ENCODE data around the gene TPRN.
"Not testable (repeated sequence)": the region's sequence is repeated elsewhere in the genome, so short reads cannot be mapped to it uniquely, and the experiment has no call there.

Gene TPRN, protein sequence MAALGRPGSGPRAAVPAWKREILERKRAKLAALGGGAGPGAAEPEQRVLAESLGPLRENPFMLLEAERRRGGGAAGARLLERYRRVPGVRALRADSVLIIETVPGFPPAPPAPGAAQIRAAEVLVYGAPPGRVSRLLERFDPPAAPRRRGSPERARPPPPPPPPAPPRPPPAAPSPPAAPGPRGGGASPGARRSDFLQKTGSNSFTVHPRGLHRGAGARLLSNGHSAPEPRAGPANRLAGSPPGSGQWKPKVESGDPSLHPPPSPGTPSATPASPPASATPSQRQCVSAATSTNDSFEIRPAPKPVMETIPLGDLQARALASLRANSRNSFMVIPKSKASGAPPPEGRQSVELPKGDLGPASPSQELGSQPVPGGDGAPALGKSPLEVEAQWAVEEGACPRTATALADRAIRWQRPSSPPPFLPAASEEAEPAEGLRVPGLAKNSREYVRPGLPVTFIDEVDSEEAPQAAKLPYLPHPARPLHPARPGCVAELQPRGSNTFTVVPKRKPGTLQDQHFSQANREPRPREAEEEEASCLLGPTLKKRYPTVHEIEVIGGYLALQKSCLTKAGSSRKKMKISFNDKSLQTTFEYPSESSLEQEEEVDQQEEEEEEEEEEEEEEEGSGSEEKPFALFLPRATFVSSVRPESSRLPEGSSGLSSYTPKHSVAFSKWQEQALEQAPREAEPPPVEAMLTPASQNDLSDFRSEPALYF

DNA sequence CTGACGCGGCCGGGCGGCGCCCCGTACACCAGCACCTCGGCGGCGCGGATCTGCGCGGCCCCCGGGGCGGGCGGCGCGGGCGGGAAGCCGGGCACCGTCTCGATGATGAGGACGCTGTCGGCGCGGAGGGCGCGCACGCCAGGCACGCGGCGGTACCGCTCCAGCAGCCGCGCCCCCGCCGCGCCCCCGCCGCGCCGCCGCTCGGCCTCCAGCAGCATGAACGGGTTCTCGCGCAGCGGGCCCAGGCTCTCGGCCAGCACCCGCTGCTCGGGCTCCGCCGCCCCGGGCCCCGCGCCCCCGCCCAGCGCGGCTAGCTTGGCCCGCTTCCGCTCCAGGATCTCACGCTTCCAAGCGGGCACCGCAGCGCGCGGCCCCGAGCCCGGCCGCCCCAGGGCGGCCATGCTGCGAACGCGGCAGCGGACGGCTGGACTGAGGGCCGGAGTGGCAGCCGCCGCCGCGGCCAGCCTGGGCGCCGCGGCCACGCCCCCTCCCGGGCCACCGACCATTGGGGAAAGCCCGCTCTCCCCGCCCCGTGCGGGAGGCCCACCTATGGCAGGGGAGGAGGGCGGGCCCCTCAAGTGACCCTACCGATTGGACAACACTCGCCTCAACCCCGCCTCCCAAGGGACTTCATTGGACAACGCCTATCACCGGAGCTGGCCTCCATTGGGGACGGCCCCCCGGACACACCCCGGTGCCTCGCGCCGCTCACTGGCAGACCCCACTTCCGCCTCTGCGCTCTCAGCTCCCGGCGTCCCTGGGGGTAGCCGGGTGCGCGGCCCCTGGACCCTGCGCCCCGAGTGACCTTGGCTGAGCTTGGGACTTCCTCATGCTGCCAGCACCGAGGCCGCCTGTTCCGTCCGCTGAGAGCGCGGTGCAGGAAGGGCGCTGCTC, at the start of gene TPRN:
Gene TPRN (minus strand): TSS at position 431 of the 894 bp plus-strand sequence. CDS start 30 bp downstream, at position 401.
- peak; percentile 100 for DNase-seq

DNA sequence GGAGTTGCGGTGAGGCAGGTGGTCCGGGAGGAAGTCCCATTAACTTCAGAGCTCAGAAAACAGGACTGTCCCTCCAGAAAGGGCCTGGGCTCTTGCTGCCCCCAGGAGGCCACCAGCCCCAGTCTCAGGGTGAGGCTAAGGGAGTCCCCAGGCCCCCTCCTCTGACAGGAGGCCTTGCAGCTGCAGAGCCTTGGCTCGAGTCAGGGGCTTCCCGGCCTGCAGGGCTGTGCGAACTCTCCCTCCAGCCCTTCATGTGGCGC, 47.3 kb upstream of the TPRN start:
- no peak for DNase-seq

DNA sequence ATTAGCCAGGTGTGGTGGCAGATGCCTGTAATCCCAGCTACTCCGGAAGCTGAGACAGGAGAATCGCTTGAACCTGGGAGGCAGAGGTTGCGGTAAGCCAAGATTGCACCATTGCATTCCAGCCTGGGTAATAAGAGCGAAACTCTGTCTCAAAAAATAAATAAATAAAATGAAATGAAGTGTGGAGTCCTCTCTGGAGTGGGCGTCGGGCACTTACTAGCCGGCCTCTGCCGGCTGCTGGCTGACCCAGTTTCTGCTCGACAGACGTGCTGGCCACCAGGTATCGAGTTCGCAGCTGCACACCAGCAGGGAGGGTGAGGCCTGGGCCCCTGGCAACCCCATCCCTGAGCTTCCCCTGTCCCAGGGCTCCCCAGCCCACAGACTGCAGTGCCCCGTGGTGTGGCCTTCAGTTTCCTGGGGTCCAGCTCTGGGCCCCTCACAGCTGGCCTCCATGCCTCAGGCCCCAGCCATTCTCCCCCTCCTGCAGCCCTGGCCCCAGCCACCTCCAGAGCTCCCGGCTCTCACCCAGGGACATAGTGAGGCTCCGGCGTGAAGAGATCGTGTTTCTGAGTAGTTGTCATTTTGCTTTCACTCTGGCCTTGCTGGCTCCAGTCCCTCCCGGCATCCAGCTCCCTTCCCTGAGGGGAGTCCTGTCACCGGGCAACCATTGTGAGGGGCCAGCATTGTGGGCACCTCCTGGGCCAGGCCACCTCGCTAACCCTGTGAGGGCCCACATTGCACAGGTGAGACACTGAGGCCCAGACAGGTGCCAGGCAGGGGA, 46.8 kb upstream of the TPRN start:
- no peak for DNase-seq

DNA sequence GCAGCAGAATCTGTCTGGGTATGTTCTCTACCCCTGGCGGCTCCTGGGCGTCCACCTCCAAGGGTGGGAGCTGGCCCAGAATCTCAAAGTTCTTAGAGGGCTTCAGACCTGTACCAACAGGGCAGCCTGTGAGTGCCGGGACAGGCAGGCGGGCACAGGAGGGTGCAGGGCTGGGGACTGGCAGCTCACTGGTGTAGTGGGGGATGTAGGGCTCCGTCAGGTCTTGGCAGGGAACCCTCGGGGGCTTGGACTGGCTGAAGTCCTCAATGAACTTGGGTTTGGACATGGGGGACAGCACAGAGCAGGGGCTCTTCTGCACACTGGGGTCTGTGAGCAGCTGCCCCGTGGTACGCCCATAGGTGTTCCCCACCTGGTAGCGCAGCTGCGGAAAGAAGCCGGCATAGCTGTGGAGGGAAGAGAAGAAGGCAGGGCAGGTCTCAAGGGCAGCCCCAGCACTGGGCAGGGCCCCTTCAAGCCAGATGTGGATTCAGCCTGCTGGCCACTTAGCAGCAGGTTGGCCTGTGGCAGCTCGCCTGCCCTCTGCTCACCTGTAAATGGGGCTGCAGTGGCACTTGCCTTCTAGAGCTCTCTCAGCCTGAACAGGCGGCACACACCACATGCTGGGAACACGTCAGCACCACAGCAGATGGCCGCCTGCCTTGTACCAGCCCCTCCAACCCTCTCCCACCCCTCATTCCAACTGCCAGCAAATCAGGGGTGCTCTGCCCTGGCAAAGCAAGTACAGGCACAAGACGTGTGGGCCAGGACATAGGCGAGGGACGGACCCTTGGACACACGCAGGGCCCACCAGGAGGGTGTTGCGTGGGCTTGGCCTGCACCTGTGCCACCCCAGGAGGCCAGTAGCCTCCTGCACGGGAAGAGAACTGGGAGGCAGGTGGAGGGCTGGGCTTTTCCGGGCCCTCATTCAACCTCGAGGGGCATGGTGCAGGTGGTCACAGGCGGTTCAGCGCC, 45.2 kb upstream of the TPRN start:
- DNase-seq, result no peak

DNA sequence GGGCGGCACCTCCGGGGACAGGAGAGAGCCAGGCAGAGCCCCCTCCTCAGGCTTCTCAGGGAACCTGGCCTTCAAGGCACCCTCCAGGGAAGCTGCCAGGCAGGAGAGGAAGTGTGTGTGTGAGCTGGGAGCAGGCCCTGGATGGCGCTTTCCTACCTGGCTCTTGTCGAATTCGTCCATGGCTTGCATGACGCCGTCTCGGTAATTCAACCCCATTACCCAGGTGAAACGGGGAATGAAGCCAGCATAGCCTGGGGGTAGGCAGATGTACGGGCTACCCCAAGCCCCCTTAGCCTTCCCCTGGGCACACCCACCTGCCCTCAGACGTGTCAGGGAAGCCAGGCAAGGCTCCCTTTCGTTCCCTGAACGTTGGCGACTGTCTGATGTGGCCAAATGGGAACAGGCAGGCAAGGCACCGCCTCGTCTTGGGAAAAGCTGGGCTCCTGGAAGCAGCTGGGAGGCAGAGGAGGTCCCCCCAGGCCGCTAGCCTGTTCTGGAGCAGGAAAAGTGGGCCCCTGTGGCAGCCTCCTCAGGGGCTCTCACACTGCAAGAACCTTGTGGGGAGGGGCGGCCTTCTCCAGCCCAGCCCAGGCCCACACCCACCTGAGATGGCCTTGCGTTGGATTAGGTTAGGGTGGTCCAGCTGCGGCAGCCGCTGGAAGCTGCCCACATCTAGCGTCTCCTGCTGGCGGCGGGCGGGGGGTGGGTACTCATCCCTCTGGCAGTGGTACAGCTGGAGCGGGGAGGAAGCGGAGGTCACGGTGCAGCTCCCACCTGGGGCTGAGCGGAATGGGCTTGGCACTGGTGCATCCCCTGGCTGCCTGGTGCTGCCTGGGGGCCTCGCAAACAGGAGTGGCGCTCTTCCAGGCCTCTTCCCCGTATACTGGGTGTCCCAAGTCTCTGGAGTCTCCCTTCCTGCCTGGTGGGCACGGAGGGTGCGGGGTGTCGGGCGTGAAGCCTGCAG, 44.2 kb upstream of the TPRN start:
- DNase-seq, result peak; percentile 41

DNA sequence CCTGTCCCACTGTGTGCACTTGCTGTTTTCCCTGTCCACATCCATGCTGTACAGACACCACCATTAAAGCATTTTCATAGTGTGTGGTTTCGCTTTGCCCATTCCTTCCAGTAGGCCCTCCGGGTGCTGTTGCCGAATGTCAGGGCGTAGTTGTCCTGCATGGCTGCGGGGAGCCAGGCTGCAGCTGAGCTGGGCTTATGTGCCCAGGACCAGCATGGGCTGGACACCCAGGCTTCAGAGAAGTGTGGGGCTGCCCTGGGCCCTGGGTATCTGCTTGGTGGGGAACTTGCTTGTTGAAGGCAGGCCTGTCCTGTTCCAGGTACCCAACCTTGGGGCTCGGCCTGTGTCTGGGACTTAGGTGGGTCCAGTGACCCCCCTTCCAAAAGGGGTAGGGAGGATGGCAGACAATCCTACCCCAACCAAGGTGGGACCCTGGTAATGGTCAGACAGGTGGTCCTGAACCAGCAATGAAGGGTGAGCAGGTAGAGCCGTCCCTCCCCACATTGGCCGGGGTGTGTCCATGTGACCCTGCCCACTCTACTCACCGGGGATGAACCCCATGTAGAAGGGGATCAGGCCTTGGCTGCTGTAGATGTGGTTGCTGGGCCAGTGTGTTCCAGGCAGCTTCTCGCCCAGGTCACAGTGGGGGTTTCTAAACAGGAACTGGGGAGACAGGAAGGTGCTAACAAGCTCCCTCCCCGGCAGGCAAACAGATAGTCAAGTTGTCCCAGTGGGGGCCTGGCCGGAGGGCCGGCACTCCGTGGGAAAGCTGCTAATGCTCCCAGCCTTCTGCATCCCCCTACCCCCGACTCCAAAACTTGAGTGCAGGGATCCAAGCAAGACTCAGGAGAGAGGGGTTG, 43.3 kb upstream of the TPRN start:
- DNase-seq, result no peak

DNA sequence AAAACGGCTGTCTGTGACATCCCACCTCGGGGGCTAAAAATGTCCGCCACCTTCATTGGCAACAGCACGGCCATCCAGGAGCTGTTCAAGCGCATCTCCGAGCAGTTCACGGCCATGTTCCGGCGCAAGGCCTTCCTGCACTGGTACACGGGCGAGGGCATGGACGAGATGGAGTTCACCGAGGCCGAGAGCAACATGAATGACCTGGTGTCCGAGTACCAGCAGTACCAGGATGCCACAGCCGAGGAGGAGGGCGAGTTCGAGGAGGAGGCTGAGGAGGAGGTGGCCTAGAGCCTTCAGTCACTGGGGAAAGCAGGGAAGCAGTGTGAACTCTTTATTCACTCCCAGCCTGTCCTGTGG, 42.7 kb upstream of the TPRN start:
- DNase-seq, result not testable (repeated sequence)

DNA sequence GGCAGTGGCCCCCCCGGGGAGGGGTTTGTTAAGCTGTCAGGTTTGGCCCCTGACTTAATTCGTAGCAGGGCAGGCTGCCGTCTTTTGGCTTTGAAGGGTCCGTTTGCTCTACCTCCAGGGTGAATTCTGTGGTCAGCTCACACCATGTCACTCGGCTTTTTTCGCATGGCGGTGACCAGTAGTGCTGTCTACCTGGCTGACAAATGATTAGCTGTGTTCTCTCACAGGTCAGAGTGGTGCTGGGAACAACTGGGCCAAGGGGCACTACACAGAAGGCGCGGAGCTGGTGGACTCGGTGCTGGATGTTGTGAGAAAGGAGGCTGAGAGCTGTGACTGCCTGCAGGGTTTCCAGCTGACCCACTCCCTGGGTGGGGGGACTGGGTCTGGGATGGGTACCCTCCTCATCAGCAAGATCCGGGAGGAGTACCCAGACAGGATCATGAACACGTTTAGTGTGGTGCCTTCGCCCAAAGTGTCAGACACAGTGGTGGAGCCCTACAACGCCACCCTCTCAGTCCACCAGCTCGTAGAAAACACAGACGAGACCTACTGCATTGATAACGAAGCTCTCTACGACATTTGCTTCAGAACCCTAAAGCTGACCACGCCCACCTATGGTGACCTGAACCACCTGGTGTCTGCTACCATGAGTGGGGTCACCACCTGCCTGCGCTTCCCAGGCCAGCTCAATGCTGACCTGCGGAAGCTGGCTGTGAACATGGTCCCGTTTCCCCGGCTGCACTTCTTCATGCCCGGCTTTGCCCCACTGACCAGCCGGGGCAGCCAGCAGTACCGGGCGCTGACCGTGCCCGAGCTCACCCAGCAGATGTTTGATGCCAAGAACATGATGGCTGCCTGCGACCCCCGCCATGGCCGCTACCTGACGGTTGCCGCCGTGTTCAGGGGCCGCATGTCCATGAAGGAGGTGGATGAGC, 42.0 kb upstream of the TPRN start:
- DNase-seq, result no peak

DNA sequence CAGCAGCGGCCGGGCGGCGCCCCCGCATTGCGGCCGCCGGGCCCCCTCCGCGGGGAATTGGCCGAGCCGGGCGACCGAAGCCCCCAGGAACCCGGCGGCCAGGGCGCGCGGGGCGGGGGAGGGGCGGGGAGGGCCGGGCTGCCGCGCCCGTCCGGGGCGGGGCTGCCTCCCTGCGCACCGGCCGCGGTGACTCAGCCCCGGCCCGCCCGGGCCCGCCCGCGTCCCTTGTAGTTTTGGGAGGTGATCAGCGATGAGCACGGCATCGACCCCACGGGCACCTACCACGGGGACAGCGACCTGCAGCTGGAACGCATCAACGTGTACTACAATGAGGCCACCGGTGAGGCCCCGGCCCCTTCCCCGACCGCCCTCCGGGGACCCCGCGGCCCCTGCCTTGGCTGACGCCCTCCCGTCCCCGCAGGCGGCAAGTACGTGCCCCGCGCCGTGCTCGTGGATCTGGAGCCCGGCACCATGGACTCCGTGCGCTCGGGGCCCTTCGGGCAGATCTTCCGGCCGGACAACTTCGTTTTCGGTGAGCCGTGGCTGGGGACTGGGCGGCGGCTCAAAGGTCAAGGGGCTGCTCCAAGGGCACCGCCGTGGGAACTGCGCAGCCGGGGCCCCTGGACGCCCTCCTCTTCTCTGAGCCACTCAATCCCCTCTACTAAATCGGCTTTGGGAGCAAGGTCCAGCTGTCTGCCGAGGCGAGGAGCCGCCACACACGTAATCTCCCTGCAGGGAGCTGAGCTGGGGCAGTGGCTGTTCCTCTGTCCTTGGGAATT, 41.1 kb upstream of the TPRN start:
- no peak for DNase-seq

DNA sequence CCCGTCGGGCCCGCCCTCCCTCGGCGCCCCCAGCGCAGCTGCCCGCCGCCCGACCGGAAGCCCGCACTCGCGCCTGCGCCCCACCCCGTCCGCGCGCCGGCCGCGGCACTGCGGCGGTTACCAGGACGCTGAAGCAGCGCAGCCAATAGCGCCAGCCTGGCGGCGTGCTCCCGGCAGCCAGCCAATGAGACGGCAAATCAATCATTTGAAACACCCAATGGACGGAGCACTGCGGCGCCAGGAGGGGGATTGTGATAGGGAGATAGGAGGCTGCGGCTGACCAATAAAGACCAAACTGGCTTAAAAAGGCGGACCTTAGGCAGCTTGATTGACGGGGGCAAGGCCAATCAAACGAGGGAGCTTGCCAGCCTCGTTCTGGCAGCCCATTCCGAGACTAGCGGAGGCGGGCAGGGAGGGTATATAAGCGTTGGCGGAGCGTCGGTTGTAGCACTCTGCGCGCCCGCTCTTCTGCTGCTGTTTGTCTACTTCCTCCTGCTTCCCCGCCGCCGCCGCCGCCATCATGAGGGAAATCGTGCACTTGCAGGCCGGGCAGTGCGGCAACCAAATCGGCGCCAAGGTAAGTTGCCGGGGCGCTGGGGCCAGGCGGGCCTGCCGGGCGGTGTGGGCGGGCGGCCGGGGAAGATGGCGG, 40.4 kb upstream of the TPRN start, which contains the start of gene TUBB4B:
Gene TUBB4B (plus strand): TSS at position 447 of the 649 bp plus-strand sequence. CDS start 74 bp downstream, at position 521.
- DNase-seq, result peak; percentile 99

DNA sequence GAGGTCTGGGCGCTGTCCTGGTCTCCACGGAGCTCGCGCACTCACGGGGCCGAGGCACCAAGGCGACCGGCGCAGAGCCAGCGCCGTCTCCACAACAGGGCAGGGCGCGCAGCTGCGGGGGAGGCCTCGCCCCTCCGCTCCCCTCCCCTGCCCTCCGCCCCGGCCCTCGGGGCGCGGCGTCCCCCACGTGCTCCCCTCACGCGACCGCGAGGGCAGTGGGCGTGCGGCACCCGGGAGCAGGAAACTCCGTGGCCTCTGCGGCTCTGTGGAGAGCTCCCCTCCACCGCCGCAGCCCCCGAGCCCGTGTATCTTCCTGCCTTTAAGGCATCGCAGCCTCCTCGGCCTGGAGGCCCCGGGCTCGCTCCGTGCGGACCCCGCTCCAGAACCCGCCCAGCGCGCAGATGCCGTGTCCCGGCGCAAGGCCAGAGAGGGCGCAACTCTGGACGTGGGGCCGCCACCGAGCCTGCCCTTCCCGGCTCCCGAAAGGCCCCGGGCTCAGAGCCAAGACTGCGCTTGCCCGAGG, 39.8 kb upstream of the TPRN start:
- peak; percentile 43 for DNase-seq

DNA sequence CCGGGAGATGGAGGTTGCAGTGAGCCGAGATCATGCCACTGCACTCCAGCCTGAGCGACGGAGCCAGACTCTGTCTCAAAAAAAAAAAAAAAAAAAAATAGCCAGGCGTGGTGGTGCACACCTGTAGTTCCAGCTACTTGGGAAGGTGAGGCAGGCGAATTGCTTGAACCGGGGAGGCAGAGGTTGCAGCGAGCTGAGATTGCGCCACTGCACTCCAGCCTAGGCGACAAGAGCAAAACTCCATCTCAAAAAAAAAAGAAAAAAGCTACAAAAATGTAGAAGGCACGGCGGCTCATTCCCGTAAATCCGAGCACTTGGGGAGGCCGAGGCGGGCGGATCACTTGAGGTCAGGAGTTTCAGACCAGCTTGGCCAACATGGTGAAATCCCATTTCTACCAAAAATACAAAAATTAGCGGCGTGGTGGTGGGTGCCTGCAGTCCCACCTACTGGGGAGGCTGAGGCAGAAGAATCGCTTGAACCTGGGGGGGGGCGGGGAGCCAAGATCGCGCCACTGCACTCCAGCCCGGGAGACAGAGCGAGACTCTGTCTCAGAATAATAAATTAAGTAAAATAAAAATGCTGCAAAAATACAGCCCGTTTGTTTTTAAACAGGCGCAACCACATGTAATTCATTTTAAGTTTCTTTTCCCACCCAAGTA, 39.1 kb upstream of the TPRN start:
- DNase-seq, result not testable (repeated sequence)

DNA sequence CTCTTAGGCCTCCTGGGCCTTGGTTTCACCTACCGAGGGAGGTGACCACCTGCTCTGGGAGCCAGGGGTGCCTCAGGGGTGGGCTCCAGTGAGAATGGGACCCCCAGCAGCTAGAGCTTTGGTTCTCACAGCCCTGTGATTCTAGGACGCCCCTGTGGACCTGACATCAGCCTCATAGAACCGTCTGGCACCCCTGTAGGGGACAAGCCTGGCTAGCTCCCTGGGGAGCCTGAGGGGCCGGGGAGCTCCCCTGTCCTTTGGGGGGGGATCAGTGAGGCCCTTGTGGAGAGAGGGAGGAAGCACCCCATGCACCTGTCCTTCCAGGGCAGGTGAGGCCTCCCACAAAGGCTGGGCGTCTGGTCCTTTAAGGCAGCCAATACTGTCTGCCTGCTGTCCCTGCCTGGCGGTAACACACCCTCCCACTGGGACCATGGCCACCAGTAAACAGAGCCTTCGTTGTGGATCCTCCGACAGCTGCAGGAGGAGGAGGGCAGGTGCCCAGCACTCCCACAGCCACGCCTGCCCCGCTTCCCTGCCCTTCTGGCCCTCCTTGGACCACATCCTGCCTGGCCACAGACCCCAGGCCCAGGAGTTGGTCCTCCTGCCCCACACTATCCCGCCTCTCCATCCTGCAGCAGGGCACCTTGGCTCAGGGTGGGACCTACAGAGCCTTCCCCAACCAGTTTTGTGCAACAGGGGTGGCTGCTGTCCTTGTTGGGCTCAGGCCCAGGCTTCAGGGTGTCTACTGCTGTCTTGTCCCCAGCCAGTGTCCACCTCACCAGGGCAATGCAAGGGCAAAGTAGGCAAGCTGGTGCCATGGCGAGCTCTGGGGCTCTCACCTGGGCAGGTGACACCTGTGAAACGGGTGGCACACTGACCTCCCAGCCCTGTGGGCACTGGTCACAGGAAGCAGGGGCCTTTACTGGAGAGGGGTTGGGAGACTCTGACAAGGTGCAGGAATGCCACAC, 37.5 kb upstream of the TPRN start:
- peak; percentile 50 for DNase-seq

DNA sequence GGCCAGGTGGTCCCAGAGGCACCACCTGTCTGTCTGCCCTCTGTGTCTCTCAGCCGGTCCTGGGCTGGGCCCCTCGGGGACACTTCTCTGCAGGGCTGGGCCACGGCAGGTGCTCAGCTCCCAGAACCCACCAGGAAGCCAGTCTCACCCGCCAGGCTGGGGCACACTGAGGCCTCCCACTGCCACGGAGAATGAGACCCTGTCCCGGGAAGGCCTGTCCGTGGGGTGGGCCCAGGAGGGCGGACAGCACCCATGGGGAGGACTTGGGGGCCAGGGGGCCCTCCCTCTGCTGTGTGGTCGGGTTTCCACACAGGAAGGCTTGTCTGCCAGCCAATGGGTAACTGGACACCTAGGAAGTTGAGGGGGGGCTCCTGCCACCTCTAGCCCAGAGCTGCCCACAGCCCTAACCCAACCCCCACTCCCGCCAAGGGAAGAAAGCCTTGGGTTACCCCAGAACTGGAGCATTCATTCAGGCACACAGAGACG, 36.4 kb upstream of the TPRN start:
- no peak for DNase-seq
